Peyer's patch (tissue), 4 donors: ENCODE data around the gene FRMD4A.

Experiments used
- CTCF ChIP-seq, 6 experiments: fragments of 450-650 bp in 4 of 6; fragments of 200-600 bp in 2 of 6; sonication (generic) in 1 of 6; IDR thresholded peaks; one replicate each; pipeline ENCODE4 v1.5.1; 2017 to 2019; ENCODE audit warnings: antibody characterized with exemption in 6 of 6, mild to moderate bottlenecking in 3 of 6, moderate library complexity in 1 of 6
- POLR2A ChIP-seq, 2 donors: fragments of 450-650 bp; IDR thresholded peaks; one replicate each; pipeline ENCODE4 v1.5.1; 2017; ENCODE audit warnings: antibody characterized with exemption in 2 of 2, mild to moderate bottlenecking in 2 of 2, moderate library complexity in 2 of 2

- TF ChIP-seq CTCF (IDR thresholded peaks at IDR 0.05) (no peak), POLR2A (IDR thresholded peaks at IDR 0.05) (no peak)
Measured at GRCh38 chr10:13681528-13681927, 649.2 kb downstream of the FRMD4A start.
